GM21390 (cell line): ENCODE data around the gene AKAP14.
"Not testable (repeated sequence)": the region's sequence is repeated elsewhere in the genome, so short reads cannot be mapped to it uniquely, and the experiment has no call there.

Source experiments
- ATAC-seq: cut with Tn5 transposase; IDR thresholded peaks from one replicate; pipeline ENCODE4 v1.9.1; 2021; ENCODE audit not compliant: unreplicated experiment

Gene AKAP14

GRCh38 chrX:119895843-119896326, at the start of gene AKAP14:
TSS of gene AKAP14 (plus strand) at chrX:119895893. CDS start at chrX:119903224, 7,331 bp downstream.
- no peak for ATAC-seq

GRCh38 chrX:119852382-119853353, 43.0 kb upstream of the AKAP14 start, which contains the start of gene UPF3B:
TSS of gene UPF3B (minus strand) at chrX:119852963. CDS start at chrX:119852928, 35 bp downstream.
- peak; percentile 94 for ATAC-seq

DNA sequence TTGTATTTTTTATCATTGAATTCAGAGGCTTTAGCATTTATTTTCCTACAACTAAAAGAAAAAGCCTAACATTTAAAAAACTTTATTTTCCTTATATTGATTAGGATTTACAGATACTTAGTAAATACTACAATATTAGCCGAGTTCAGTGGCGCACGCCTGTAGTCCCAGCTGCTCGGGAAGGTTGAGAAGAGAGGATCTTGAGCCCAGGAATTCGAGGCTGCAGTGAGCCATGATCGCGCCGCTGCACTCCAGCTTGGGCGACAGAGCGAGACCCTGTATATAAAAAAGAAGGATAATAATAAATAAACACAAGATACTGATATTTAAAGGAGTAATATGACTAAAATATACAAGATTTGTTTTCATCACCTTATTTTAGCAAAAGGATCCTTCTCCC, 42.2 kb upstream of the AKAP14 start:
- ATAC-seq: no peak

- no peak for ATAC-seq
These were observed 25.0 kb upstream of the AKAP14 start for GRCh38 chrX:119870626-119871131.

DNA sequence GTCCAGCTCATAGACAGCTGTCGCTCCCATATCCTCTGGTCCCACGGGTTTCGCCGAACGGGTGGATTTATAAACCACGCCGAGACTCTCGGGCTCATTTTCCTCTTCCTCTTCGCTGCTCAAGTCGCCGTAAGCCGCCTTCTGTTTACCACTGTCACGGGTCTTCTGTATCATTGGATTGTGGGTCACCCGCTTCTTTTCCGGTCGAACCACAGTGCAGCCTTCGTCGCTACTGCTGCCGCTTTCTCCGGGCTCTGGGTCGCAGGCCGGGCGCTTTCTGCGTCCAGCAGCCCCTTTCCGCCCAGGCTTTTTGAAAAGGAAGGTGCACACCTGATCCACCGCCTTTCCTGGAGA, 24.5 kb upstream of the AKAP14 start:
- peak; percentile 35 for ATAC-seq

GRCh38 chrX:119871599-119872395, 23.9 kb upstream of the AKAP14 start, which contains the start of the genes NDUFA1 and RNF113A:
TSS of gene NDUFA1 (plus strand) at chrX:119871832. CDS start at chrX:119871912, 80 bp downstream.
TSS of gene RNF113A (minus strand) at chrX:119871733. CDS start at chrX:119871613, 120 bp downstream.
- ATAC-seq: peak; percentile 92

DNA sequence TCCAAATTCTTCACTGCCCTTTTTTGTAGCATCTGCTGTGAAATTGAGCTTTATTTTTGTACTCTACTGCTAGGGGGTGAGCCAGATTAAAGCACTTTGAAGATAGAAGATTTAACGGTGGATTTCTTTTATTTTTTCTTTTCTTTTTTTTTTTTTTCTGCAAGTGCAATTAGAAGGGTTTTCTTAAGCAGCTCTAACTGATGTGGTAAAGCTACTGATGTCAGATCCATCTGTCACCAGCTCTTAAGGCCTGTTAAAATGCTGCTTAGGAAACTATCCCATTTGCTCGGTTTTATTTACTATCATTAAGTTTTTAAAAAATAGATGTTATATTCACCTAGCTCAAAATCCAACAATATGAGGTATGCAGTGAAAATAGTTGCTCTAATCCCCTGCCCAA, 17.0 kb upstream of the AKAP14 start:
- no peak for ATAC-seq

GRCh38 chrX:119880076-119880475, 15.6 kb upstream of the AKAP14 start:
- no peak for ATAC-seq

- peak; percentile 74 for ATAC-seq
These were observed 14.9 kb upstream of the AKAP14 start for GRCh38 chrX:119880552-119881437.

GRCh38 chrX:119885554-119886428, 9.9 kb upstream of the AKAP14 start:
- ATAC-seq: no peak

DNA sequence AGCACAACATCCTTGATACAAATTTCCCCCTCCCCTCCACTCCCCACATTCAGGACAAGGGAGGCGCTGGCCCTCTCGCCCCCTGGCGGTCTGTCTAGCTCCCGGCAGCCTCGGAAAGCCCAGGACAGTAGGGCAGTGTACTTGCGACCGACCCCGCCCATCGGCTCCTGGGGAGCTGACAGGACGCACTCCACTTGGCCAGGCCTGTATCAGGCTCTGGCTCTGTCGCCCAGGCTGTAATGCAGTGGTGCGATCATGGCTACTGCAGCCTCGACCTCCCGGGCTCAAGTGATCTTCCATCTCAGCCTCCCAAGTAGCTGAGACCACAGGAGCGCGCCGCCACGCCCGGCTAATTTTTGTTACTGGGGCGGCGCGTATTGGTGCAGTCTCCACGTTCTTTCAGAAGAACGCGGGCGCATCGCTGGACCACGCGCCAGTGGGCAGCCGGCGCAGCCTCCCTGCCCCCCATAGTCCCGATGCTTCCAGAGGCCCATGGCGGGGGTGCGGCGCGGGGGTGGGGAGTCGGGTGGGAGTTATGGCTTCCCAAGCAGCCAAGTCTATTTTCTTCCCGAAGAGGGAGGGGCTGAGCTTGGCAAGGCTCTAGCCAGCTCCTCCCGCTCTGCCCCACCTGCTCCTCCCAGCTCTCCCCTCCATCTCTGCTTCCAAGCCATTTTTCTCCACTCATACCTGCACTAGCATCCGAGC, 7.8 kb upstream of the AKAP14 start:
- no peak for ATAC-seq

DNA sequence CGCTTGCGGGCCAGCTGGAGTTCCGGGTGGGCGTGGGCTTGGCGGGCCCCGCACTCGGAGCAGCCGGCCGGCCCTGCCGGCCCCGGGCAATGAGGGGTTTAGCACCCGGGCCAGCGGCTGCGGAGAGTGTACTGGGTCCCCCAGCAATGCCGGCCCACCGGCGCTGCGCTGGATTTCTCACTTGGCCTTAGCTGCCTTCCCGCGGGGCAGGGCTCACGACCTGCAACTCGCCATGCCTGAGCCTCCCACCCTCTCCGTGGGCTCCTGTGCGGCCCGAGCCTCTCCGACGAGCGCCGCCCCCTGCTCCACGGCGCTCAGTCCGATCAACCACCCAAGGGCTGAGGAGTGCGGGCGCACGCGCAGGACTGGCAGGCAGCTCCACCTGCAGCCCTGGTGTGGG, 5.1 kb upstream of the AKAP14 start:
- not testable (repeated sequence) for ATAC-seq

DNA sequence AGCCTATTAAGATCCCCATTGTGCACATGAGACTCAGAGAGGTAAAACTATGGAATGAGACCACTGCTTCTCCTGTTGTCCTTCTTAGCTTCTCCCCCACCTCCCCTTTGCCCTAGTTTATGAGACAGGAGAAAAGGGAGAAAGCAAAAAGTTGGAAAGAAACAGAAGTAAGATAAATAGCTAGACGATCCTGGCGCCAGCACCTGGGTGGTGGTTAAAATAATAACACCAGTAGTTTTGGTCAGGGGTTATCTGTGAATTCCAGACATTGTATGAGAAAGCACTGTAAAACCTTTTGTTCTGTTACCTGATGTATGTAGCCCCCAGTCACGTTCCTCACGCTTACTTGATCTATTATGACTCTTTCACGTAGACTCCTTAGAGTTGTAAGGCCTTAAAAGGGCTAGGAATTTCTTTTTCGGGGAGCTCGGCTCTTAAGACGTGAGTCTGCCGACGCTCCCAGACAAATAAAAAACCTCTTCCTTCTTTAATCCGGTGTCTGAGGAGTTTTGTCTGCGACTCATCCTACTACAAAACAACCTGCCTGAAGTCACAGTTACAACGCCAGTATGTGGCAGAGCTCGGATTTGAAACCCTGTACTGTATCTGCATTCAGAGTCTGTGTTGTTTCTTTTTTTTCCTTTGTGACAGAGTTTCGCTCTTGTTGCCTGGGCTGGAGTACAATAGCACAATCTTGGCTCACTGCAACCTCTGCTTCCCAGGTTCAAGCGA, 3.6 kb upstream of the AKAP14 start:
- ATAC-seq: not testable (repeated sequence)

GRCh38 chrX:119899125-119899524, 3.4 kb downstream of the AKAP14 start:
- ATAC-seq: no peak

DNA sequence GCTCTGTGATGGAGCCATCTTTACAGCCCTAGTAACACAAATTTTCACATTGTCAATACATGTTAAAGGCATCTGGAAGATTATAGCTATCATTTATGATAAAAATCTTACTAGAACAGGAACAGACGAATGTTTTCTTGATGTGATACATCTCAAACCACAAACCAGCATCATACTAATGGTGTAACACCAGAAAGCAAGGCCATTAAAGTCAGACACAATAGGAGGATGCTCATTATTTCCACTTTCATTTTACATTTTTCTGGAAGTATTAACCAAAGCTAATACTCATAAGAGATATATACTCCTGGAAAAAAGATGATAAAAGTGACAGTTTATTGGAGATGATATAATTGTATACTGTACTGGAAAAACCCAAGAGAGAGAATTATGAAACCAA, 5.3 kb downstream of the AKAP14 start:
- no peak for ATAC-seq

DNA sequence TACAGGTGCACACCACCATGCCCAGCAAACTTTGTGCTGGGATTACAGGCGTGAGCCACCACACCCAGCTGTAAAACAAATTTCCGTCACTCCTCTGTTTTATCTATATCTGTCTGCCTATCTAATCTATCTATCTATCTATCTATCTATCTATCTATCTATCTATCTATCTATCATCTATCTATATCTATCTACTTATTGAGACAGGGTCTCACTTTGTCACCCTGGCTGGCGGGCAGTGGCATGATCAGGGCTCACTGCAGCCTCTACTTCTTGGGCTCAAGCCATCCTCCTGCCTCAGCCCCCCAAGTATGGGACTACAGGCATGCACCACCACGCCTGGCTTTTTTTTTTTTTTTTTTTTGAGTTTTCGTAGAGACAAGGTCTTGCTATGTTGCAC, 20.6 kb downstream of the AKAP14 start:
- no peak for ATAC-seq

GRCh38 chrX:119917877-119918276, 22.2 kb downstream of the AKAP14 start:
- ATAC-seq: no peak
